ENCODE measurements around the gene RPAP3. TPM values are rescaled to one million over a fixed set of nuclear protein-coding genes. Genes with fewer than 3 reads are reported as not detected.

Gene RPAP3
- polyA plus RNA-seq, 3 donors: 9.6 to 20.6 (median 19.0) TPM

DNA sequence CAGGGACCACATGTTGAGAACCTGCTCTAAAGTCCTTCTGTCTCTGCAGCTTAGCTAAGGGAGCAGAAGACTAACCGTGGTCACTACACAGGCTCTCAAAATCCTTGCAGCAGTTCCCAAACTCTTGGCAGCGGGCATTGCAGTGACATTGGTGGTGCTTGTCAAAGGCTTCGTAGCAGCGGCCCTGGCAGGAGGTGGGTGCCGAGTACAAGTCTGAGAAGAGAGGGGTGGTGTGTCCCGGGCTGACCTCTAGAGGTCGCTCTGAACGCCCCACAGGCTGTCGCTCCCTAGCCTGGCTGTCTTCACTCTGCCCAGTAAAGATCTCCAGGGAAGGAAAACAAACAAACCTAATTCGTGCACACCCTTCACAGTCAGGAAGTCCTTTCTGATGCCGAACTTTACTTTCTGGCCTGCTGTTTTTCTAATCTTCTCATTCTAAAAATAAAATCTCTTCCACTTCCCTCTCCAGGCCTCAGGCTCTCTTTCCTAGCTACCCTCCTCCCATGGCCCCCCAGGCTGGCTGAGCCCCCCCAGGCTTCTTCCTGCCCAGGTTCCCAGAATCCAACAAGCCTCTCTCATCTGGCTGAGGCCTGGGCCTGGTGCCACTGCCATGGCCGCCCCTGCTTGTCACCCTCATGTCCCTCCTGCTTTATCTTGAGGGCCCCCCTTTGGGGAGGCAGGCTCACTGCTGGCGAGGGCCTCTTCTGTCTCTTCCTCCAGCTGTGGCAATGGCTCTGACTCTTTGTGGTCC, 11.8 kb upstream of the RPAP3 start:
- H3K79me2 ChIP-seq (ENCODE audit: insufficient read depth, low read length): no peaks in the 10 kb centered on the region
- H3K36me3 Mint-ChIP-seq: peaks cover 22 to 39% of the 10 kb centered on the region in 2 donors
- H3K9me3 Mint-ChIP-seq: peaks cover 0 to 4% (median 0%) of the 10 kb centered on the region in 7 donors
- H3K27me3 ChIP-seq (ENCODE audit: control insufficient read depth in 2 of 2, insufficient read depth in 2 of 2, low read length in 2 of 2): no peaks in the 10 kb centered on the region
- DNase-seq: peak; percentile 60 to 65 (median 60)
- H3K27ac ChIP-seq (ENCODE audit: low read depth in 1 of 2, low read length in 2 of 2): peak overlapping the region; percentile 5 to 17
- H4K20me1 ChIP-seq (ENCODE audit: insufficient read depth, low read length): peaks cover 10% of the 10 kb centered on the region
- H3K36me3 ChIP-seq (replicated peaks in 1 of 2; ENCODE audit: control insufficient read depth in 1 of 2, insufficient read depth in 2 of 2, low read length in 2 of 2): peaks cover 0 to 12% of the 10 kb centered on the region in 2 donors
- intact Hi-C loops (cut with micrococcal nuclease): loop anchor here (5.0 to 10.0 kb wide), 3 partner anchors 120 to 237 kb away; no protein-coding TSS in a partner anchor
- H2AFZ ChIP-seq (ENCODE audit: insufficient read depth, low read depth, low read length, poor library complexity, severe bottlenecking): peak overlapping the region; percentile 48
- H3K4me3 ChIP-seq (replicated peaks in 1 of 3; ENCODE audit: low read depth in 2 of 3, low read length in 3 of 3): no peak overlapping the region
- H3K4me2 ChIP-seq (replicated peaks; ENCODE audit: extremely low read depth, low read length, poor library complexity, severe bottlenecking): no peak overlapping the region
- no peak overlapping the region for H3K4me3 Mint-ChIP-seq
- no peak overlapping the region for H3K9ac ChIP-seq (ENCODE audit: insufficient read depth, low read length, poor library complexity, severe bottlenecking)
- TF ChIP-seq, protein P1, sequence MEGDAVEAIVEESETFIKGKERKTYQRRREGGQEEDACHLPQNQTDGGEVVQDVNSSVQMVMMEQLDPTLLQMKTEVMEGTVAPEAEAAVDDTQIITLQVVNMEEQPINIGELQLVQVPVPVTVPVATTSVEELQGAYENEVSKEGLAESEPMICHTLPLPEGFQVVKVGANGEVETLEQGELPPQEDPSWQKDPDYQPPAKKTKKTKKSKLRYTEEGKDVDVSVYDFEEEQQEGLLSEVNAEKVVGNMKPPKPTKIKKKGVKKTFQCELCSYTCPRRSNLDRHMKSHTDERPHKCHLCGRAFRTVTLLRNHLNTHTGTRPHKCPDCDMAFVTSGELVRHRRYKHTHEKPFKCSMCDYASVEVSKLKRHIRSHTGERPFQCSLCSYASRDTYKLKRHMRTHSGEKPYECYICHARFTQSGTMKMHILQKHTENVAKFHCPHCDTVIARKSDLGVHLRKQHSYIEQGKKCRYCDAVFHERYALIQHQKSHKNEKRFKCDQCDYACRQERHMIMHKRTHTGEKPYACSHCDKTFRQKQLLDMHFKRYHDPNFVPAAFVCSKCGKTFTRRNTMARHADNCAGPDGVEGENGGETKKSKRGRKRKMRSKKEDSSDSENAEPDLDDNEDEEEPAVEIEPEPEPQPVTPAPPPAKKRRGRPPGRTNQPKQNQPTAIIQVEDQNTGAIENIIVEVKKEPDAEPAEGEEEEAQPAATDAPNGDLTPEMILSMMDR (IDR thresholded peaks at IDR 0.05): peak; percentile 86
- H3K27ac Mint-ChIP-seq: peak overlapping the region; percentile 43 to 89 (median 68)
- peaks cover 54% of the 10 kb centered on the region for H3K4me1 Mint-ChIP-seq
- WGBS (ENCODE audit: insufficient coverage): 17% methylated on average over 11 of the region's 13 CpGs
- peaks cover 36% of the 10 kb centered on the region in 2 donors for H3K4me1 ChIP-seq (ENCODE audit: control insufficient read depth in 1 of 2, insufficient read depth in 2 of 2, low read length in 2 of 2)
- H3K9me3 ChIP-seq (replicated peaks in 1 of 2; ENCODE audit: control insufficient read depth in 1 of 2, insufficient read depth in 1 of 2, low read length in 2 of 2): no peaks in the 10 kb centered on the region
- H3K27me3 Mint-ChIP-seq (ENCODE audit: low read depth in 3 of 3): peaks cover 2 to 10% (median 4%) of the 10 kb centered on the region in 3 donors

DNA sequence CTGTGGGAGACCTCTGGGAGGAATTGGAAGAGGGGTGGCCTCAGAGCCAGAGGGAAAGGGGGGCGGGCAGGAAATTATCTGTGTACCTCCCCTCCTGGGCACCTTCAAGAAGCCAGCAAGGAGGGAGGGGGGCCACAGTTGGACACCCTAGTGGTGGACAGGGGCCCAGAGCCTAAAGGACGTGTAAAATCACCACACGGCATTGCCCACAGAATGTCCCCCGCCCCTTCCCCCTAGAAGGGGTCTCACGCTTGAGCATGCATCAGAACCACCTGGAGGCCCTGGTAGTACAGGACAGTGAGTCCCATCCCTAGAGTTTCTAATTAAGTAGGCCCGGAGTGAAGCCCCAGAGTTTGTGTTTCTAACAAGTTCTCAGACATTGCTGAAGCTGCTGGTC, 11.2 kb upstream of the RPAP3 start:
- no peak overlapping the region for H2AFZ ChIP-seq (ENCODE audit: insufficient read depth, low read depth, low read length, poor library complexity, severe bottlenecking)
- no peaks in the 10 kb centered on the region for H3K9me3 ChIP-seq (replicated peaks in 1 of 2; ENCODE audit: control insufficient read depth in 1 of 2, insufficient read depth in 1 of 2, low read length in 2 of 2)
- Mint-ChIP-seq H3K4me1 (peaks cover 52% of the 10 kb centered on the region), H3K36me3 (peaks cover 17 to 34% of the 10 kb centered on the region in 2 donors), H3K27ac (peak overlapping the region in 2 of 7 donors; percentile 50 to 53), H3K9me3 (peaks cover 0 to 4% (median 0%) of the 10 kb centered on the region in 7 donors), H3K27me3 (ENCODE audit: low read depth in 3 of 3) (peaks cover 2 to 8% (median 4%) of the 10 kb centered on the region in 3 donors), H3K4me3 (peak overlapping the region in 1 of 2 donors; percentile 39)
- H3K4me3 ChIP-seq (replicated peaks in 1 of 3; ENCODE audit: low read depth in 2 of 3, low read length in 3 of 3): no peak overlapping the region
- H3K79me2 ChIP-seq (ENCODE audit: insufficient read depth, low read length): no peaks in the 10 kb centered on the region
- no peak overlapping the region for H3K9ac ChIP-seq (ENCODE audit: insufficient read depth, low read length, poor library complexity, severe bottlenecking)
- no peak for DNase-seq
- no peak overlapping the region for H3K4me2 ChIP-seq (replicated peaks; ENCODE audit: extremely low read depth, low read length, poor library complexity, severe bottlenecking)
- peak overlapping the region in 1 of 2 donors; percentile 17 for H3K27ac ChIP-seq (ENCODE audit: low read depth in 1 of 2, low read length in 2 of 2)
- intact Hi-C loops (cut with micrococcal nuclease): loop anchor here (5.0 to 10.0 kb wide), 3 partner anchors 120 to 238 kb away; no protein-coding TSS in a partner anchor
- peaks cover 10% of the 10 kb centered on the region for H4K20me1 ChIP-seq (ENCODE audit: insufficient read depth, low read length)
- H3K27me3 ChIP-seq (ENCODE audit: control insufficient read depth in 2 of 2, insufficient read depth in 2 of 2, low read length in 2 of 2): no peaks in the 10 kb centered on the region
- H3K4me1 ChIP-seq (ENCODE audit: control insufficient read depth in 1 of 2, insufficient read depth in 2 of 2, low read length in 2 of 2): peaks cover 36% of the 10 kb centered on the region in 2 donors
- 89% methylated on average over 5 of the region's 6 CpGs for WGBS (ENCODE audit: insufficient coverage)
- peaks cover 0 to 11% of the 10 kb centered on the region in 2 donors for H3K36me3 ChIP-seq (replicated peaks in 1 of 2; ENCODE audit: control insufficient read depth in 1 of 2, insufficient read depth in 2 of 2, low read length in 2 of 2)
- TF ChIP-seq, protein P1 (IDR thresholded peaks at IDR 0.05): no peak
